Measurements from ENCODE around the gene C20orf173.

Gene C20orf173

DNA sequence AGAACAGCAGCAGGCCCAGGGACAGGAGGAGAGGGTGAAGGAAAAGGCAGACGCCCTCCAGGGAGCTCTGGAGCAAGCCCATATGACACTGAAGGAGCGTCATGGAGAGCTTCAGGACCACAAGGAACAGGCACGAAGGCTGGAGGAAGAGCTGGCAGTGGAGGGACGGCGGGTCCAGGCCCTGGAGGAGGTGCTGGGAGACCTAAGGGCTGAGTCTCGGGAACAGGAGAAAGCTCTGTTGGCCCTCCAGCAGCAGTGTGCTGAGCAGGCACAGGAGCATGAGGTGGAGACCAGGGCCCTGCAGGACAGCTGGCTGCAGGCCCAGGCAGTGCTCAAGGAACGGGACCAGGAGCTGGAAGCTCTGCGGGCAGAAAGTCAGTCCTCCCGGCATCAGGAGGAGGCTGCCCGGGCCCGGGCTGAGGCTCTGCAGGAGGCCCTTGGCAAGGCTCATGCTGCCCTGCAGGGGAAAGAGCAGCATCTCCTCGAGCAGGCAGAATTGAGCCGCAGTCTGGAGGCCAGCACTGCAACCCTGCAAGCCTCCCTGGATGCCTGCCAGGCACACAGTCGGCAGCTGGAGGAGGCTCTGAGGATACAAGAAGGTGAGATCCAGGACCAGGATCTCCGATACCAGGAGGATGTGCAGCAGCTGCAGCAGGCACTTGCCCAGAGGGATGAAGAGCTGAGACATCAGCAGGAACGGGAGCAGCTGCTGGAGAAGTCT is 25.5 kb downstream of the C20orf173 start:
- TF ChIP-seq CTCF (IDR thresholded peaks at IDR 0.05; ENCODE audit: low read depth, low read length): no peak
- no peaks in the 10 kb centered on the region for H3K9me3 ChIP-seq
- peak; percentile 74 for DNase-seq
- peaks cover 34% of the 10 kb centered on the region for H3K36me3 ChIP-seq
- no peaks in the 10 kb centered on the region for H3K27me3 ChIP-seq
- no peak overlapping the region for H3K4me3 ChIP-seq (ENCODE audit: low read depth, low read length)
- no peaks in the 10 kb centered on the region for H3K4me1 ChIP-seq

DNA sequence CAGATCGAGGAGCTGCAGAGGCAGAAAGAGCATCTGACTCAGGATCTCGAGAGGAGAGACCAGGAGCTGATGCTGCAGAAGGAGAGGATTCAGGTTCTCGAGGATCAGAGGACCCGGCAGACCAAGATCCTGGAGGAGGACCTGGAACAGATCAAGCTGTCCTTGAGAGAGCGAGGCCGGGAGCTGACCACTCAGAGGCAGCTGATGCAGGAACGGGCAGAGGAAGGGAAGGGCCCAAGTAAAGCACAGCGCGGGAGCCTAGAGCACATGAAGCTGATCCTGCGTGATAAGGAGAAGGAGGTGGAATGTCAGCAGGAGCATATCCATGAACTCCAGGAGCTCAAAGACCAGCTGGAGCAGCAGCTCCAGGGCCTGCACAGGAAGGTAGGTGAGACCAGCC is 26.2 kb downstream of the C20orf173 start:
- Histone ChIP-seq H3K27me3 (no peaks in the 10 kb centered on the region), H3K4me3 (ENCODE audit: low read depth, low read length) (no peak overlapping the region), H3K36me3 (peaks cover 36% of the 10 kb centered on the region), H3K9me3 (no peaks in the 10 kb centered on the region), H3K4me1 (no peaks in the 10 kb centered on the region)
- no peak for TF ChIP-seq CTCF (IDR thresholded peaks at IDR 0.05; ENCODE audit: low read depth, low read length)
- DNase-seq: no peak

DNA sequence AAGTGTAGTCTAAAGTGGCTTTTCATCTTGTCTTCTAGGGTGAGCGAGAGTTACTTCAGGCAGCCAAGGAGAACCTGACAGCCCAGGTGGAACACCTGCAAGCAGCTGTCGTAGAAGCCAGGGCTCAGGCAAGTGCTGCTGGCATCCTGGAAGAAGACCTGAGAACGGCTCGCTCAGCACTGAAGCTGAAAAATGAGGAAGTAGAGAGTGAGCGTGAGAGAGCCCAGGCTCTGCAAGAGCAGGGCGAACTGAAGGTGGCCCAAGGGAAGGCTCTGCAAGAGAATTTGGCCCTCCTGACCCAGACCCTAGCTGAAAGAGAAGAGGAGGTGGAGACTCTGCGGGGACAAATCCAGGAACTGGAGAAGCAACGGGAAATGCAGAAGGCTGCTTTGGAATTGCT is 27.1 kb downstream of the C20orf173 start:
- Histone ChIP-seq H3K4me3 (ENCODE audit: low read depth, low read length) (no peak overlapping the region), H3K36me3 (peaks cover 45% of the 10 kb centered on the region)
- no peak for DNase-seq

GRCh38 chr20:35499271-35499670 is 30.2 kb downstream of the C20orf173 start:
- Histone ChIP-seq H3K4me3 (ENCODE audit: low read depth, low read length) (no peak overlapping the region), H3K27me3 (no peaks in the 10 kb centered on the region), H3K4me1 (no peaks in the 10 kb centered on the region), H3K36me3 (peaks cover 56% of the 10 kb centered on the region), H3K9me3 (no peaks in the 10 kb centered on the region)
- no peak for TF ChIP-seq CTCF (IDR thresholded peaks at IDR 0.05; ENCODE audit: low read depth, low read length)
- DNase-seq: no peak

More for the DNA sequence above, 27.1 kb downstream of the C20orf173 start:
- TF ChIP-seq CTCF (IDR thresholded peaks at IDR 0.05; ENCODE audit: low read depth, low read length): no peak
- Histone ChIP-seq H3K4me1 (no peaks in the 10 kb centered on the region), H3K9me3 (no peaks in the 10 kb centered on the region), H3K27me3 (no peaks in the 10 kb centered on the region)

- Histone ChIP-seq H3K4me3 (ENCODE audit: low read depth, low read length) (no peak overlapping the region), H3K27me3 (no peaks in the 10 kb centered on the region), H3K4me1 (no peaks in the 10 kb centered on the region), H3K9me3 (no peaks in the 10 kb centered on the region), H3K36me3 (peaks cover 63% of the 10 kb centered on the region)
- no peak for TF ChIP-seq CTCF (IDR thresholded peaks at IDR 0.05; ENCODE audit: low read depth, low read length)
- no peak for DNase-seq
Observed at GRCh38 chr20:35497780-35498189, 31.7 kb downstream of the C20orf173 start.

DNA sequence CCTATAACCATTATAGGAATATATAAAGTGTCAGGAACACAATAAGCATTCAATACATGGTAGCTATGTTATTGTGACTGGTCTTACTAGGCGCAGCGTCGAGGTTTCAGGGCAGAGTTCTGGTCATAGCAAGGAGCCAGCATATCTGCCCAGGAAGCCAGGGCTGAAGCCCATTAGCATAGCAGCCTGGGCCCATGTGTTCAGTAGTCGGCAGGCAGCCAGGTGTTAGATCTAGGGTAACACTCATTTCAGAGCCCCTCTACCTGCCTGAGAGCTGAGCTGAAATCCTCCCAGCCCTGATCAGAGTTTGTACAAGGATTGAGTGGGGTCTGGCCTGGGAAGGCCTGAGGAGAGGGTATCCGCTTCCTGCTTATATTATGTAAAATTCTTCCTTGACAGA is 32.1 kb downstream of the C20orf173 start:
- Histone ChIP-seq H3K9me3 (no peaks in the 10 kb centered on the region), H3K4me3 (ENCODE audit: low read depth, low read length) (no peak overlapping the region), H3K4me1 (no peaks in the 10 kb centered on the region), H3K36me3 (peaks cover 60% of the 10 kb centered on the region), H3K27me3 (no peaks in the 10 kb centered on the region)
- DNase-seq: no peak
- no peak for TF ChIP-seq CTCF (IDR thresholded peaks at IDR 0.05; ENCODE audit: low read depth, low read length)

Measured in BE2C (cell line).